CD8-positive, alpha-beta memory T cell (primary cell): ENCODE results near the gene CD68. TPM values are rescaled to one million over a fixed set of nuclear protein-coding genes. Genes with fewer than 3 reads are reported as not detected.

Experiments
- CTCF ChIA-PET: fragments of 350-600 bp; sonication (Branson Sonifier 250); formaldehyde crosslinking; loops from one replicate; lab custom pipeline; 2021; ENCODE audit warnings: antibody characterized with exemption; lab: Charles Lee
- POLR2A ChIA-PET: fragments of 350-600 bp; sonication (Branson Sonifier 250); formaldehyde crosslinking; loops from one replicate; lab custom pipeline; 2021; ENCODE audit warnings: antibody characterized with exemption; lab: Charles Lee
- DNase-seq, 5 donors: peaks; one replicate each; pipeline versions ENCODE4 v3.0.0 to v3.0.0-alpha.2; 2020 to 2022; ENCODE audit warnings: mixed read lengths in 1 of 5
- H3K27ac ChIP-seq: one replicate; pipeline ENCODE4 v1.7.0; 2013; ENCODE audit warnings: low read depth, mild to moderate bottlenecking, low read length, moderate library complexity
- H3K27me3 ChIP-seq: 2 replicates; pipeline ENCODE4 v1.7.0; 2013; ENCODE audit warnings: low read length, mild to moderate bottlenecking; ENCODE audit not compliant: insufficient read depth, poor library complexity, severe bottlenecking
- H3K36me3 ChIP-seq: 2 replicates; pipeline ENCODE4 v1.7.0; 2013; ENCODE audit warnings: mild to moderate bottlenecking, low read length, moderate library complexity; ENCODE audit not compliant: insufficient read depth
- H3K4me1 ChIP-seq: 2 replicates; pipeline ENCODE4 v1.7.0; 2013; ENCODE audit warnings: mild to moderate bottlenecking, low read length, moderate library complexity; ENCODE audit not compliant: insufficient read depth
- H3K4me3 ChIP-seq: 2 replicates; pipeline ENCODE4 v1.7.0; 2013; ENCODE audit warnings: mild to moderate bottlenecking, low read length
- H3K9me3 ChIP-seq: 2 replicates; pipeline ENCODE4 v1.7.0; 2013; ENCODE audit warnings: mild to moderate bottlenecking, low read length
- H3K27ac Mint-ChIP-seq, 8 donors: one replicate each; pipeline ENCODE4 v1.8.0; 2020 to 2021; ENCODE audit warnings: mixed read lengths in 8 of 8, mild to moderate bottlenecking in 6 of 8, inconsistent platforms in 3 of 8, moderate library complexity in 3 of 8
- H3K27me3 Mint-ChIP-seq, 2 donors: one replicate each; pipeline ENCODE4 v1.8.0; 2020 to 2021; ENCODE audit warnings: mixed read lengths in 2 of 2, mild to moderate bottlenecking in 1 of 2, moderate library complexity in 1 of 2
- H3K36me3 Mint-ChIP-seq, 3 donors: one replicate each; pipeline ENCODE4 v1.8.0; 2020 to 2021; ENCODE audit warnings: mixed read lengths in 3 of 3, inconsistent platforms in 1 of 3, mild to moderate bottlenecking in 1 of 3
- H3K4me1 Mint-ChIP-seq, 3 donors: one replicate each; pipeline ENCODE4 v1.8.0; 2020 to 2021; ENCODE audit warnings: mixed read lengths in 3 of 3, inconsistent platforms in 1 of 3, mild to moderate bottlenecking in 1 of 3
- H3K4me3 Mint-ChIP-seq, 7 donors: one replicate each; pipeline ENCODE4 v1.8.0; 2020 to 2021; ENCODE audit warnings: mixed read lengths in 7 of 7, mild to moderate bottlenecking in 6 of 7, moderate library complexity in 4 of 7, inconsistent platforms in 2 of 7
- H3K9me3 Mint-ChIP-seq, 5 donors: one replicate each; pipeline ENCODE4 v1.8.0; 2020 to 2022; ENCODE audit warnings: mixed read lengths in 5 of 5, mild to moderate bottlenecking in 3 of 5, moderate library complexity in 2 of 5, inconsistent platforms in 1 of 5
- polyA plus RNA-seq: library from polyadenylated mRNA; unstranded; fragments of 300-500 nt; fragmentation: Illumina TruSeq; gene quantifications from one replicate; pipeline ENCODE4 v1.2.3, GENCODE V29; 2021
- total RNA-seq, 2 experiments: library from RNA; stranded (reverse); gene quantifications; one replicate each; pipeline ENCODE4 v1.2.3, GENCODE V29; 2021

Gene CD68, protein sequence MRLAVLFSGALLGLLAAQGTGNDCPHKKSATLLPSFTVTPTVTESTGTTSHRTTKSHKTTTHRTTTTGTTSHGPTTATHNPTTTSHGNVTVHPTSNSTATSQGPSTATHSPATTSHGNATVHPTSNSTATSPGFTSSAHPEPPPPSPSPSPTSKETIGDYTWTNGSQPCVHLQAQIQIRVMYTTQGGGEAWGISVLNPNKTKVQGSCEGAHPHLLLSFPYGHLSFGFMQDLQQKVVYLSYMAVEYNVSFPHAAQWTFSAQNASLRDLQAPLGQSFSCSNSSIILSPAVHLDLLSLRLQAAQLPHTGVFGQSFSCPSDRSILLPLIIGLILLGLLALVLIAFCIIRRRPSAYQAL
- total RNA-seq: 10 to 100 TPM; 11.1 to 12.7 TPM
- 1.2 TPM for polyA plus RNA-seq

DNA sequence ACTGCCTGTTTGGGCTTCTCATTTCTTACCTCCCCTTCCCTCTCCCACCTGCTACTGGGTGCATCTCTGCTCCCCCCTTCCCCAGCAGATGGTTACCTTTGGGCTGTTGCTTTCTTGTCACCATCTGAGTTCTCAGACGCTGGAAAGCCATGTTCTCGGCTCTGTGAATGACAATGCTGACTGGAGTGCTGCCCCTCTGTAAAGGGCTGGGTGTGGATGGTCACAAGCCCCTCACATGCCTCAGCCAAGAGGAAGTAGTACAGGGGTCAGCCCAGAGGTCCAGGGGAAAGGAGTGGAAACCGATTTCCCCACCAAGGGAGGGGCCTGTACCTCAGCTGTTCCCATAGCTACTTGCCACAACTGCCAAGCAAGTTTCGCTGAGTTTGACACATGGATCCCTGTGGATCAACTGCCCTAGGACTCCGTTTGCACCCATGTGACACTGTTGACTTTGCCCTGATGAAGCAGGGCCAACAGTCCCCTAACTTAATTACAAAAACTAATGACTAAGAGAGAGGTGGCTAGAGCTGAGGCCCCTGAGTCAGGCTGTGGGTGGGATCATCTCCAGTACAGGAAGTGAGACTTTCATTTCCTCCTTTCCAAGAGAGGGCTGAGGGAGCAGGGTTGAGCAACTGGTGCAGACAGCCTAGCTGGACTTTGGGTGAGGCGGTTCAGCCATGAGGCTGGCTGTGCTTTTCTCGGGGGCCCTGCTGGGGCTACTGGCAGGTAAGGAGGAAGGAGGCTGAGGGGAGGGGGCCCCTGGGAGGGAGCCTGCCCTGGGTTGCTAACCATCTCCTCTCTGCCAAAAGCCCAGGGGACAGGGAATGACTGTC is at the start of gene CD68:
Gene CD68 (plus strand): TSS at position 638 of the 833 bp plus-strand sequence. CDS start 40 bp downstream, at position 678.
- peak within 1 kb of the TSS; percentile 13 for H3K4me3 ChIP-seq
- ChIA-PET CTCF (interaction anchor here (0.7 to 2.0 kb wide), 2 partner anchors 10 to 143 kb away, joined by 3 to 6 read pairs; no protein-coding TSS in a partner anchor), POLR2A (interaction anchor here (1.2 to 2.0 kb wide), 4 partner anchors 9 to 107 kb away, joined by 3 to 7 read pairs (median 5); partner anchors contain the start of genes FXR2 and SENP3)
- peak within 1 kb of the TSS; percentile 53 for H3K27ac ChIP-seq
- peak within 1 kb of the TSS; percentile 81 to 96 (median 88) for H3K27ac Mint-ChIP-seq
- DNase-seq: peak in 4 of 5 donors; percentile 27 to 64 (median 36)
- H3K4me1 Mint-ChIP-seq: peaks cover 73 to 90% (median 78%) of the 10 kb centered on the region in 3 donors
- H3K9me3 Mint-ChIP-seq: no peaks in the 10 kb centered on the region
- H3K9me3 ChIP-seq: no peaks in the 10 kb centered on the region
- peak within 1 kb of the TSS in 6 of 7 donors; percentile 27 to 85 (median 56) for H3K4me3 Mint-ChIP-seq
- peaks cover 0 to 4% of the 10 kb centered on the region in 2 donors for H3K27me3 Mint-ChIP-seq
- H3K36me3 Mint-ChIP-seq: peaks cover 17 to 62% (median 18%) of the 10 kb centered on the region in 3 donors
- H3K4me1 ChIP-seq: peaks cover 55% of the 10 kb centered on the region
- H3K36me3 ChIP-seq: peaks cover 48% of the 10 kb centered on the region
- H3K27me3 ChIP-seq: no peaks in the 10 kb centered on the region

- Mint-ChIP-seq H3K4me3 (no peak overlapping the region), H3K27me3 (no peaks in the 10 kb centered on the region), H3K9me3 (peaks cover 5 to 23% (median 18%) of the 10 kb centered on the region in 5 donors), H3K4me1 (no peaks in the 10 kb centered on the region), H3K27ac (no peak overlapping the region), H3K36me3 (peaks cover 2 to 4% (median 2%) of the 10 kb centered on the region in 3 donors)
- no peak overlapping the region for H3K4me3 ChIP-seq
- ChIA-PET POLR2A (no interaction called here), CTCF (no interaction called here)
- H3K36me3 ChIP-seq: no peaks in the 10 kb centered on the region
- no peaks in the 10 kb centered on the region for H3K4me1 ChIP-seq
- no peaks in the 10 kb centered on the region for H3K27me3 ChIP-seq
- H3K27ac ChIP-seq: no peak overlapping the region
- H3K9me3 ChIP-seq: no peaks in the 10 kb centered on the region
- DNase-seq: no peak
Measured at GRCh38 chr17:7530023-7530900, 49.2 kb upstream of the CD68 start.

DNA sequence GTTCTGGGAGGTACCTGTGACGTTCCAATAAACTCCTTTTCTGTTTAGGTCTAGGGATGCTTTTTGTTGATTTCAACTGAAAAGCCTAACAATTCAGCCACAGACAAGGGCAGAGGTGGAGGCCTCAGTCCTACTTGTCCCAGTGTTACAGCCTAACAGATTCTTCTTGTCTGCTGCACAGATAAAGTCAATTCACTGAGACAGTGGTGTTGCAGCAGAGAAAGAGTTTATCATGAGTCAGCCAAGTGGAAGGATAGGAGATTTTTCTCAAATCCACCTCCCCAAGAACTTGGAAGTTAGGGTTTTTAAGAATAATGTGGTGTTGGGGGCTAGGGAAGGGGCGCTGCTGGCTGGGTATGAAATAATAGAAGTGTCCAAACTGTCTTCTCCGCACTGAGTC is 41.4 kb upstream of the CD68 start:
- Histone ChIP-seq H3K27me3 (no peaks in the 10 kb centered on the region), H3K36me3 (no peaks in the 10 kb centered on the region), H3K27ac (no peak overlapping the region), H3K4me1 (no peaks in the 10 kb centered on the region), H3K9me3 (no peaks in the 10 kb centered on the region), H3K4me3 (no peak overlapping the region)
- no peak for DNase-seq
- Mint-ChIP-seq H3K36me3 (no peaks in the 10 kb centered on the region), H3K9me3 (no peaks in the 10 kb centered on the region), H3K4me3 (no peak overlapping the region), H3K27ac (no peak overlapping the region), H3K4me1 (no peaks in the 10 kb centered on the region), H3K27me3 (peaks cover 6 to 11% of the 10 kb centered on the region in 2 donors)
- ChIA-PET CTCF (no interaction called here), POLR2A (no interaction called here)

GRCh38 chr17:7538891-7539545 is 40.4 kb upstream of the CD68 start:
- H3K27me3 Mint-ChIP-seq: peaks cover 8 to 11% of the 10 kb centered on the region in 2 donors
- H3K9me3 Mint-ChIP-seq: no peaks in the 10 kb centered on the region
- no peaks in the 10 kb centered on the region for H3K4me1 Mint-ChIP-seq
- DNase-seq: no peak
- ChIA-PET POLR2A (no interaction called here), CTCF (no interaction called here)
- H3K36me3 ChIP-seq: no peaks in the 10 kb centered on the region
- no peaks in the 10 kb centered on the region for H3K27me3 ChIP-seq
- H3K27ac Mint-ChIP-seq: no peak overlapping the region
- no peaks in the 10 kb centered on the region for H3K36me3 Mint-ChIP-seq
- no peak overlapping the region for H3K27ac ChIP-seq
- no peaks in the 10 kb centered on the region for H3K4me1 ChIP-seq
- H3K4me3 Mint-ChIP-seq: no peak overlapping the region
- no peaks in the 10 kb centered on the region for H3K9me3 ChIP-seq
- H3K4me3 ChIP-seq: no peak overlapping the region

DNA sequence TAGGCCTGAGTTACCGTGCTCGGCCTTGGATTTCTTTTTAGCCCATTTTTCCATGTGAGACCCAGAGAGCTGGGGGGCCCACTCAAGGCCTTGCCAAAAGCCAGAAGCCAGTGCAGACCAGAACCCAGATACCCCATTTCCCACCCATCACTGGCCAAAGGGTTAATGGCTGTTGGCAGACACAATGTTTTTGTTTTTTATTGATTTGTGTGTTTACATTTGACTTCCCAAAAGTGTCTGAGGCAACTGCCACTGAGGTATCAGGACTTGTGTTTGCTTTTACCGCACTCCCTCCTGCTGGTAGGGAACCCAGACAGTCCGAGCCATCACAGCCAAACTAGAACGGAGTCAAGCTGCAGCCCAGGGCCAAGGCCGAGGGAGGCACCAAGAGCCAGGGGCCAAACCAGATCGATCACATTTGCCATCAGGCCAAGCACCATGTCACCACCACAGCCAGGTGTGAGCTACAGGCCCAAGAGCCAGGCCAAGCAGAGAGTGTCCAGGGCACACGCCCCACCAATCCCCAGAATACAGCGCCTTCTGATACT is 38.3 kb upstream of the CD68 start:
- no peak overlapping the region for H3K4me3 ChIP-seq
- no peaks in the 10 kb centered on the region for H3K4me1 Mint-ChIP-seq
- CTCF ChIA-PET: interaction anchor here (1.3 kb wide), 1 partner anchor 27 kb away, joined by 3 read pairs; no protein-coding TSS in a partner anchor
- H3K9me3 Mint-ChIP-seq: no peaks in the 10 kb centered on the region
- H3K27me3 Mint-ChIP-seq: peaks cover 8 to 11% of the 10 kb centered on the region in 2 donors
- H3K36me3 Mint-ChIP-seq: no peaks in the 10 kb centered on the region
- H3K27ac ChIP-seq: no peak overlapping the region
- DNase-seq: no peak
- no peak overlapping the region for H3K4me3 Mint-ChIP-seq
- no peaks in the 10 kb centered on the region for H3K36me3 ChIP-seq
- H3K9me3 ChIP-seq: no peaks in the 10 kb centered on the region
- no peaks in the 10 kb centered on the region for H3K27me3 ChIP-seq
- POLR2A ChIA-PET: no interaction called here
- H3K4me1 ChIP-seq: no peaks in the 10 kb centered on the region
- H3K27ac Mint-ChIP-seq: peak overlapping the region in 1 of 8 donors; percentile 54

GRCh38 chr17:7544911-7545310 is 34.5 kb upstream of the CD68 start:
- H3K27me3 Mint-ChIP-seq: peaks cover 0 to 6% of the 10 kb centered on the region in 2 donors
- H3K4me3 ChIP-seq: no peak overlapping the region
- H3K27ac Mint-ChIP-seq: no peak overlapping the region
- no peak for DNase-seq
- H3K27ac ChIP-seq: no peak overlapping the region
- no peaks in the 10 kb centered on the region for H3K27me3 ChIP-seq
- ChIA-PET POLR2A (interaction anchor here (0.6 kb wide), 1 partner anchor 91 kb away, joined by 5 read pairs; no protein-coding TSS in a partner anchor), CTCF (no interaction called here)
- no peak overlapping the region for H3K4me3 Mint-ChIP-seq
- peaks cover 13% of the 10 kb centered on the region for H3K4me1 ChIP-seq
- no peaks in the 10 kb centered on the region for H3K9me3 Mint-ChIP-seq
- H3K4me1 Mint-ChIP-seq: peaks cover 13 to 15% (median 14%) of the 10 kb centered on the region in 3 donors
- no peaks in the 10 kb centered on the region for H3K36me3 Mint-ChIP-seq
- no peaks in the 10 kb centered on the region for H3K9me3 ChIP-seq
- H3K36me3 ChIP-seq: no peaks in the 10 kb centered on the region
